OCI-LY1 (cell line): Measurements from ENCODE around the gene STAB1.

Source experiments
- CTCF ChIP-seq: fragments of 200-600 bp; sonication (generic), shearing (Covaris generic); IDR thresholded peaks from 2 replicates; pipeline ENCODE4 v1.5.1; 2017; ENCODE audit warnings: mild to moderate bottlenecking, antibody characterized with exemption, low read length, moderate library complexity, mixed read lengths
- EZH2 ChIP-seq: fragments of 200-600 bp; sonication (generic), shearing (Covaris generic); IDR thresholded peaks from 2 replicates; pipeline ENCODE4 v1.8.0; 2017; ENCODE audit warnings: borderline replicate concordance, mixed run types, mild to moderate bottlenecking, antibody characterized with exemption, low read length, moderate library complexity, mixed read lengths

DNA sequence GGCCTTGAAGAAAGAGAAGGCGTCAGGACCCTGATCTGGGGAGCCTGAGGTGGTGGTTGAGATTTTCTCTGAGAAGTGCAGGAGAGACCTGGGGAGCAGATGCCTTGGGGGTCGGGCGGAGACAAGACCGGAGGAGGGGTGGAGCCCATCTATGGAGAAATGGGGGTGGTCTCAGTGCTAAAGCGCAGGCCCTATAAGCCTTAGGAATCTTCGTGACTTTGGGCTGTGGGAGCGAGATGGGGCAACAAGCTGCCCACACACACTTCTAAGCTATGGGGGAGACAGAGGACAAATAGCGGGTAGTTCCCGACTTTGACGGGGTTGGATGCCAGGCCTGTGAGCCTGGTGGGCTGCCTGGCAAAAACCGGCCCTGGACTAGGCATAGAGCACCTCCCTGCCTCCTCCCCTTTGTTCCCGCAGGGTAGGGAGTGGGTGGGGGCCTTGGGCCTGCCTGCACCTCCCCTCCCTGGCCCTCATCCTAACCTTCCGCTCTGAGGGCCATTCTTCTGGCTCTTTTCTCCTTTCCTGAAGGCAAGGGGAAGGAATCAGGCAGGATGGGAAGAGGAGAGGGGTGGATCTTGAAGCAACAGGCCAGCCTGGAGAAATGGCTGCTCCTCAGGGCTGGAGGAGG lies 38.9 kb upstream of the STAB1 start:
- TF ChIP-seq CTCF (no peak), EZH2 (no peak)
